NT2/D1 (cell line): ENCODE measurements around the gene LTBP1.

Experiments used
- YY1 ChIP-seq: IDR thresholded peaks from 2 replicates; pipeline ENCODE4 v1.6.1; 2011; ENCODE audit not compliant: insufficient read length, insufficient read depth
- ZNF274 ChIP-seq: IDR thresholded peaks from 2 replicates; pipeline ENCODE4 v1.6.1; 2011; ENCODE audit warnings: mild to moderate bottlenecking, low read depth, low read length

DNA sequence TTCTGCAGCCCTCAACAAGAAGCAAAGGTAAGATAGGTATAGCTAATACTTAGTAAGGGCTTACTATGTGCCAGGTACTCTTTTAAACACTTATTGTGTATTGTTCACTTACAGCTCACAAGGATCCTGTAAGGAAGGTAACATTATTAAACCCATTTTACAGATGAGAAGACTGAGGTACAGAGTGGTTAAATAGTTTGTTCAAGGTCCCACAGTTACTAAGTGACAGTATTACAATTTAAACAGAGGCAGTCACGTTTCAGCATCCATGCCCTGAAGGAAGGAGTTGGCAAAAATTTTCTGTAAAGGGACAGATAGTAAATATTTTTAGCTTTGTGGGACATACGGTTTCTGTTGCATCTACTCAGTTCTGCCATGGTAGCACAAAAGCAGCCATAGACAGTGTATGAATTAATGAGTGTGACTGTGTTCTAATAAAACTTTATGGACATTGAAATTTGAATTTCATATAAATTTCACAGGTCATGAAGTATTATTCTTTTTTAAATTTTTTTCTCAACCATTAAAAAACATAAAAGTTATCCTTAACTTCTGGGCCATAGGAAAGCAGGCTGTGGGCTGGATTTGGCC, 75.7 kb downstream of the LTBP1 start:
- TF ChIP-seq YY1, result no peak
- no peak for TF ChIP-seq ZNF274
